GM12878 (cell line): ENCODE measurements around the gene TBL1XR1. TPM values are rescaled to one million over a fixed set of nuclear protein-coding genes. Genes with fewer than 3 reads are reported as not detected.
A peak's percentile ranks its signal among the peaks of the same experiment; 100 is the strongest.

Source experiments
- ATAC-seq: fragments of 200-7000 bp; cut with Tn5 transposase; 3 replicates; pipeline ENCODE4 v1.9.1; 2020; ENCODE audit warnings: mild to moderate bottlenecking, moderate library complexity
- BruUV-seq: library from RNA; stranded (reverse); fragments of 400-500 nt; replicated peaks from 2 replicates; lab custom pipeline; 2021; lab: Mats Ljungman, UMichigan
- CTCF ChIA-PET: fragments of 300-600 bp; sonication (Branson Sonifier 250); formaldehyde crosslinking; extraction: SDS; loops from one replicate; lab custom pipeline; 2021; ENCODE audit warnings: inconsistent platforms; lab: Yijun Ruan, JAX
- POLR2A ChIA-PET: fragments of 350-600 bp; formaldehyde crosslinking; extraction: SDS; loops from one replicate; lab custom pipeline; 2021; ENCODE audit warnings: inconsistent platforms; lab: Charles Lee
- RAD21 ChIA-PET: fragments of 300-600 bp; sonication (Branson Sonifier 250); formaldehyde crosslinking; loops from one replicate; lab custom pipeline; 2023; ENCODE audit warnings: antibody characterized with exemption; ENCODE audit not compliant: unreplicated experiment; lab: Charles Lee
- SMC1A ChIA-PET: fragments of 300-600 bp; sonication (Branson Sonifier 250); formaldehyde crosslinking; loops from one replicate; lab custom pipeline; 2023; ENCODE audit not compliant: unreplicated experiment, uncharacterized antibody; lab: Charles Lee
- DNase-seq: peaks from one replicate; pipeline ENCODE4 v3.0.0-alpha.2; 2011; ENCODE audit warnings: low read depth, low spot score
- FAIRE-seq: peaks from 3 replicates; lab custom pipeline; 2011; peaks lifted over from hg19 to GRCh38; lab: Jason Lieb, UNC
- H2AFZ ChIP-seq: 2 replicates; pipeline ENCODE4 v1.6.0; 2011; ENCODE audit warnings: low read depth, low read length, control low read depth; ENCODE audit not compliant: control insufficient read depth
- H3K27ac ChIP-seq: 2 replicates; pipeline ENCODE4 v1.5.1; 2011; ENCODE audit warnings: control low read depth; ENCODE audit not compliant: control insufficient read depth, insufficient read depth
- H3K27me3 ChIP-seq, 2 experiments: replicated peaks in 1 of 2; 2 replicates each; pipeline versions ENCODE4 v1.6.0 to v1.6.1; 2011; ENCODE audit warnings: low read length in 1 of 2; ENCODE audit not compliant: control insufficient read depth in 2 of 2, insufficient read depth in 2 of 2
- H3K36me3 ChIP-seq, 2 experiments: 2 replicates each; pipeline ENCODE4 v1.5.1; 2011; ENCODE audit warnings: low read length in 1 of 2; ENCODE audit not compliant: control insufficient read depth in 2 of 2, insufficient read depth in 2 of 2
- H3K4me1 ChIP-seq: 2 replicates; pipeline ENCODE4 v1.6.1; 2011; ENCODE audit warnings: mild to moderate bottlenecking, low read length, moderate library complexity, mixed read lengths; ENCODE audit not compliant: control insufficient read depth, insufficient read depth
- H3K4me2 ChIP-seq: 2 replicates; pipeline ENCODE4 v1.6.0; 2011; ENCODE audit warnings: control low read depth; ENCODE audit not compliant: control insufficient read depth, insufficient read depth
- H3K4me3 ChIP-seq: fragments of 200-600 bp; sonication (generic); 2 replicates; pipeline ENCODE4 v1.5.1; 2016
- H3K79me2 ChIP-seq: 2 replicates; pipeline ENCODE4 v1.6.0; 2011; ENCODE audit warnings: low read length; ENCODE audit not compliant: control insufficient read depth, insufficient read depth
- H3K9ac ChIP-seq: 2 replicates; pipeline ENCODE4 v1.8.0; 2011; ENCODE audit warnings: low read length, control low read depth, mixed read lengths; ENCODE audit not compliant: control insufficient read depth, insufficient read depth
- H3K9me3 ChIP-seq: replicated peaks from 3 replicates; pipeline ENCODE4 v1.5.1; 2011; ENCODE audit warnings: mild to moderate bottlenecking, low read length; ENCODE audit not compliant: control insufficient read depth, insufficient read depth
- H4K20me1 ChIP-seq: 2 replicates; pipeline ENCODE4 v1.6.0; 2011; ENCODE audit not compliant: control insufficient read depth, insufficient read depth
- E4F1 ChIP-seq: fragments of 450-650 bp; IDR thresholded peaks from 2 replicates; pipeline ENCODE4 v1.6.1; 2018; ENCODE audit warnings: borderline replicate concordance, mild to moderate bottlenecking; ENCODE audit not compliant: partially characterized antibody
- HDGF ChIP-seq: fragments of 450-650 bp; IDR thresholded peaks from 2 replicates; pipeline ENCODE4 v1.6.1; 2016; ENCODE audit warnings: antibody characterized with exemption
- IKZF2 ChIP-seq, 2 experiments: fragments of 450-650 bp; IDR thresholded peaks; 2 replicates each; pipeline ENCODE4 v1.6.1; 2017; ENCODE audit warnings: mild to moderate bottlenecking in 2 of 2, moderate library complexity in 2 of 2
- JUNB ChIP-seq: IDR thresholded peaks from 2 replicates; pipeline ENCODE4 v1.6.1; 2016; ENCODE audit warnings: antibody characterized with exemption, mild to moderate bottlenecking
- JUND ChIP-seq: IDR thresholded peaks from 2 replicates; pipeline ENCODE4 v1.6.1; 2012; ENCODE audit warnings: low read depth, mild to moderate bottlenecking, low read length, improper control_type of control experiment, moderate library complexity
- MTA2 ChIP-seq: fragments of 450-650 bp; IDR thresholded peaks from 2 replicates; pipeline ENCODE4 v1.6.1; 2016; ENCODE audit warnings: low read depth, mild to moderate bottlenecking, moderate library complexity
- RFX5 ChIP-seq: IDR thresholded peaks from 2 replicates; pipeline ENCODE4 v1.6.1; 2011; ENCODE audit warnings: low read depth, low read length, improper control_type of control experiment
- TAF1 ChIP-seq: IDR thresholded peaks from 2 replicates; pipeline ENCODE4 v1.6.1; 2011; ENCODE audit warnings: mild to moderate bottlenecking, low read depth, low read length, borderline replicate concordance
- WGBS: methylation state at CpG from one replicate; pipeline ENCODE4 v1.1.6; 2016; ENCODE audit warnings: low lambda C conversion rate; ENCODE audit not compliant: insufficient replicate concordance, insufficient coverage; ENCODE audit errors: missing lambda C conversion rate; 5-methylcytosine and 5-hydroxymethylcytosine counted together
- in situ Hi-C: fragments of 300-500 bp; cut with MboI; formaldehyde crosslinking; loops from 9 replicates; pipeline ENCODE4 v1.14.3; 2018; ENCODE audit warnings: mixed read lengths
- intact Hi-C: fragments of 100-400 bp; cut with micrococcal nuclease; formaldehyde crosslinking; loops from one replicate; pipeline ENCODE4 v1.14.2; 2022; ENCODE audit not compliant: unreplicated experiment
- polyA plus RNA-seq, 11 experiments: library from polyadenylated mRNA; depleted of rRNA in 4 of 11; unstranded in 6 of 11; stranded (reverse) in 5 of 11; fragments of >200 nt; fragmentation: Nextera tagmentation in 4 of 11; fragmentation: Illumina TruSeq in 1 of 11; extraction: Ambion mirVana in 4 of 11; extraction: Trizol in 1 of 11; gene quantifications; 1 replicate in 1 of 11; 2 replicates in 10 of 11; pipeline versions ENCODE4 v1.2.1 to v1.2.3, GENCODE V29; 2011 to 2016; ENCODE audit warnings: inconsistent platforms in 2 of 11, missing spikeins in 2 of 11, low read depth in 1 of 11
- total RNA-seq, 4 experiments: library from RNA; depleted of rRNA in 3 of 4; stranded (reverse); fragments of >200 nt in 3 of 4; fragmentation: Illumina TruSeq in 1 of 4; extraction: Trizol in 1 of 4; gene quantifications; 2 replicates each; pipeline versions ENCODE4 v1.2.1 to v1.2.3, GENCODE V29; 2013 to 2021

TBL1XR1 gene
- total and polyA plus RNA-seq, 10 of the 15 experiments (the other 5 are each of a cell fraction or from before 2014, with no cell fraction given), result 13.0 to 115 (median 60.4) TPM

GRCh38 chr3:177041730-177042551 is 155.3 kb downstream of the TBL1XR1 start:
- Histone ChIP-seq H3K9me3 (peaks cover 3% of the 10 kb centered on the region; the same call in 2 of the 3 replicates), H2AFZ (no peak overlapping the region), H3K27me3 (no peaks in the 10 kb centered on the region), H3K4me1 (no peaks in the 10 kb centered on the region), H3K9ac (no peak overlapping the region), H3K36me3 (peaks cover 6 to 30% of the 10 kb centered on the region in 2 experiments), H3K4me3 (no peak overlapping the region), H4K20me1 (no peaks in the 10 kb centered on the region), H3K4me2 (no peak overlapping the region), H3K27ac (no peak overlapping the region), H3K79me2 (no peaks in the 10 kb centered on the region)
- ChIA-PET SMC1A (interaction anchor here (1.0 to 1.1 kb wide), 2 partner anchors 9 to 73 kb away, joined by 3 read pairs; no protein-coding TSS in a partner anchor), RAD21 (no interaction called here), POLR2A (no interaction called here), CTCF (no interaction called here)
- DNase-seq (no peak), FAIRE-seq (no peak), ATAC-seq (peak; percentile 48)
- intact Hi-C loops (no loop called here), in situ Hi-C loops (no loop called here)
- no TSS peak for BruUV-seq
- whole genome bisulfite sequencing, result 52% methylated on average over 8 of the region's 8 CpGs
- 0 out of 4 replicates have a peak, but pooled peaks have one; percentile 18 to 54 for TF ChIP-seq IKZF2 (IDR thresholded peaks at IDR 0.05)
- no peak for TF ChIP-seq TAF1
- TF ChIP-seq E4F1, result no peak
- no peak for TF ChIP-seq RFX5
- no peak for TF ChIP-seq HDGF
- 0 out of 2 replicates have a peak, but pooled peaks have one; percentile 15 for TF ChIP-seq MTA2
- TF ChIP-seq JUNB, result peak; percentile 96
- peak; percentile 70 for TF ChIP-seq JUND
